Pancreas (tissue), 10 donors: Measurements from ENCODE around the gene SYT5. TPM values are rescaled to one million over a fixed set of nuclear protein-coding genes. Genes with fewer than 3 reads are reported as not detected.
A peak's percentile ranks its signal among the peaks of the same experiment; 100 is the strongest.
"Not testable (repeated sequence)": the region's sequence is repeated elsewhere in the genome, so short reads cannot be mapped to it uniquely, and the experiment has no call there.

Source experiments
- ATAC-seq, 4 donors: fragments of 200-7000 bp; cut with Tn5 transposase; one replicate each; pipeline versions ENCODE4 v1.8.0 to v1.9.1; 2020; ENCODE audit warnings: mild to moderate bottlenecking in 4 of 4, moderate library complexity in 4 of 4
- DNase-seq, 6 donors: peaks; one replicate each; pipeline ENCODE4 v3.0.0-alpha.2; 2020
- FAIRE-seq: peaks from 2 replicates; lab custom pipeline; 2012; peaks lifted over from hg19 to GRCh38; lab: Jason Lieb, UNC
- H3K27ac ChIP-seq, 4 donors: fragments of 200-600 bp; sonication (generic); 1 replicate in 3 of 4; 2 replicates in 1 of 4; pipeline versions ENCODE4 v1.5.0 to v1.8.0; 2020
- H3K27me3 ChIP-seq, 4 donors: fragments of 200-600 bp; one replicate each; pipeline ENCODE4 v1.8.0; 2021
- H3K36me3 ChIP-seq, 3 donors: fragments of 200-600 bp; sonication (generic) in 1 of 3; one replicate each; pipeline versions ENCODE4 v1.5.0 to v1.8.0; 2020 to 2021
- H3K4me1 ChIP-seq, 3 donors: fragments of 200-600 bp; one replicate each; pipeline ENCODE4 v1.8.0; 2021
- H3K4me3 ChIP-seq, 4 donors: fragments of 200-600 bp; sonication (generic) in 2 of 4; one replicate each; pipeline versions ENCODE4 v1.5.0 to v1.8.0; 2020 to 2021
- H3K9me3 ChIP-seq, 4 donors: fragments of 200-600 bp; one replicate each; pipeline ENCODE4 v1.8.0; 2021
- CTCF ChIP-seq, 4 donors: fragments of 200-600 bp; sonication (generic) in 3 of 4; IDR thresholded peaks; one replicate each; pipeline versions ENCODE4 v1.5.0 to v1.8.0; 2021; ENCODE audit warnings: antibody characterized with exemption in 4 of 4
- WGBS, 2 donors: extraction: QIAGEN DNeasy Blood & Tissue Kit; methylation state at CpG; one replicate each; pipeline ENCODE4 v1.1.7; 2013; 5-methylcytosine and 5-hydroxymethylcytosine counted together
- intact Hi-C, 3 donors: fragments of 100-400 bp; cut with DNase I; formaldehyde crosslinking; loops; one replicate each; pipeline versions ENCODE4 v1.11.1 to v1.14.2; 2022
- polyA plus RNA-seq, 2 donors: library from polyadenylated mRNA; stranded (reverse); fragments of 200-250 nt; gene quantifications; one replicate each; pipeline ENCODE4 v1.2.3, GENCODE V29; 2013
- total RNA-seq, 6 donors: library from RNA; stranded (reverse); fragmentation: NEBNext Ultra II Directional in 4 of 6; extraction: Animal tissue kit (Norgen Biotek cat#: 25700) in 4 of 6; gene quantifications; one replicate each; pipeline versions ENCODE4 v1.2.1 to v1.2.4, GENCODE V29; 2021 to 2023
- donor health status: healthy with polysubstance abuse.
- donor health status: DM: no; HTN: no; CAD: no; lungs with moderate emphysema.
- donor health status: DM: no; HTN: no; CAD: no.
- donor health status: control.
- donor health status: control.
- donor health status: Bipolar disorder and iron deficiency.
- donor health status: DM: yes; HTN: yes; CAD: no.
- donor health status: DM: no; HTN: no; CAD: no.
- donor health status: DM: no; HTN: no; CAD: no.
- donor health status: DM: yes; HTN: yes; CAD: no.

SYT5 gene
- total and polyA plus RNA-seq, 8 donors, result 0.88 to 41.1 (median 2.8) TPM

GRCh38 chr19:55174425-55175116, 5.5 kb downstream of the SYT5 start:
- no peaks in the 10 kb centered on the region for H3K36me3 ChIP-seq
- intact Hi-C loops, result no loop called here
- H3K4me1 ChIP-seq, result no peaks in the 10 kb centered on the region
- ATAC-seq (no peak), FAIRE-seq (no peak), DNase-seq (no peak)
- no peak overlapping the region for H3K4me3 ChIP-seq
- no peaks in the 10 kb centered on the region for H3K9me3 ChIP-seq
- H3K27ac ChIP-seq, result no peak overlapping the region
- H3K27me3 ChIP-seq, result peaks cover 0 to 39% (median 7%) of the 10 kb centered on the region in 4 donors
- WGBS, 2 donors, result 46 to 48% methylated on average over 21 of the region's 21 CpGs
- TF ChIP-seq CTCF (IDR thresholded peaks at IDR 0.05), result no peak

GRCh38 chr19:55173714-55174409, 6.2 kb downstream of the SYT5 start:
- peak overlapping the region in 3 of 4 donors; percentile 3 to 39 (median 20) for H3K4me3 ChIP-seq

GRCh38 chr19:55173186-55173713, 6.8 kb downstream of the SYT5 start:
- ATAC-seq (peak in 2 of 4 donors; percentile 37 to 51), FAIRE-seq (no peak), DNase-seq (no peak)
- intact Hi-C loops, result no loop called here
- TF ChIP-seq CTCF (IDR thresholded peaks at IDR 0.05), result no peak
- WGBS, 2 donors, result 3 to 5% methylated on average over 17 to 32 of the region's 32 CpGs
- peak overlapping the region in 3 of 4 donors; percentile 3 to 39 (median 20) for H3K4me3 ChIP-seq
- no peaks in the 10 kb centered on the region for H3K4me1 ChIP-seq
- no peaks in the 10 kb centered on the region for H3K9me3 ChIP-seq
- H3K36me3 ChIP-seq, result no peaks in the 10 kb centered on the region
- H3K27ac ChIP-seq, result no peak overlapping the region
- peaks cover 0 to 39% (median 7%) of the 10 kb centered on the region in 4 donors for H3K27me3 ChIP-seq

More at GRCh38 chr19:55173714-55174409, 6.2 kb downstream of the SYT5 start:
- no peaks in the 10 kb centered on the region for H3K9me3 ChIP-seq
- no peaks in the 10 kb centered on the region for H3K4me1 ChIP-seq
- FAIRE-seq (no peak), ATAC-seq (peak in 3 of 4 donors; percentile 42 to 76 (median 54)), DNase-seq (peak in 3 of 6 donors; percentile 38 to 78 (median 67))
- H3K27me3 ChIP-seq, result peaks cover 0 to 42% (median 7%) of the 10 kb centered on the region in 4 donors
- H3K27ac ChIP-seq, result no peak overlapping the region
- no peaks in the 10 kb centered on the region for H3K36me3 ChIP-seq
- intact Hi-C loops, result no loop called here
- 2 to 3% methylated on average over 31 to 37 of the region's 37 CpGs for WGBS, 2 donors
- TF ChIP-seq CTCF (IDR thresholded peaks at IDR 0.05), result no peak

GRCh38 chr19:55172741-55173140, 7.3 kb downstream of the SYT5 start:
- FAIRE-seq (no peak), ATAC-seq (no peak)
- H3K4me1 ChIP-seq, result no peaks in the 10 kb centered on the region

GRCh38 chr19:55172318-55172717, 7.8 kb downstream of the SYT5 start:
- intact Hi-C loops, H3K4me1 ChIP-seq, H3K36me3 ChIP-seq, DNase-seq, H3K4me3 ChIP-seq, ATAC-seq, FAIRE-seq, H3K9me3 ChIP-seq, H3K27ac ChIP-seq: not testable (repeated sequence)
- 46 to 50% methylated on average over 9 of the region's 9 CpGs for WGBS, 2 donors
- peaks cover 0 to 31% (median 7%) of the 10 kb centered on the region in 4 donors for H3K27me3 ChIP-seq

More at GRCh38 chr19:55172741-55173140, 7.3 kb downstream of the SYT5 start:
- intact Hi-C loops, result no loop called here
- H3K36me3 ChIP-seq, result no peaks in the 10 kb centered on the region
- H3K9me3 ChIP-seq, result no peaks in the 10 kb centered on the region
- H3K4me3 ChIP-seq, result no peak overlapping the region
- WGBS, 2 donors, result 11 to 13% methylated on average over 12 of the region's 12 CpGs
- peaks cover 0 to 35% (median 7%) of the 10 kb centered on the region in 4 donors for H3K27me3 ChIP-seq
- no peak for DNase-seq
- H3K27ac ChIP-seq, result no peak overlapping the region
- no peak for TF ChIP-seq CTCF (IDR thresholded peaks at IDR 0.05)
